Progenitor cell of endocrine pancreas (in vitro differentiated cells): ENCODE data around the gene MADCAM1. TPM values are rescaled to one million over a fixed set of nuclear protein-coding genes. Genes with fewer than 3 reads are reported as not detected.
A peak's percentile ranks its signal among the peaks of the same experiment; 100 is the strongest.

Experiments used
- DNase-seq: peaks from one replicate; pipeline ENCODE4 v3.0.0; 2021; ENCODE audit warnings: low spot score; ENCODE audit not compliant: unreplicated experiment
- H3K27ac Mint-ChIP-seq: 2 replicates; pipeline ENCODE4 v1.8.0; 2021; ENCODE audit warnings: mild to moderate bottlenecking, moderate library complexity, mixed read lengths
- H3K27me3 Mint-ChIP-seq: 2 replicates; pipeline ENCODE4 v1.8.0; 2021; ENCODE audit warnings: mixed read lengths
- H3K36me3 Mint-ChIP-seq: 2 replicates; pipeline ENCODE4 v1.8.0; 2022; ENCODE audit warnings: mixed read lengths; ENCODE audit not compliant: insufficient read depth
- H3K4me1 Mint-ChIP-seq: 2 replicates; pipeline ENCODE4 v1.8.0; 2021; ENCODE audit warnings: low read depth, mixed read lengths
- H3K4me3 Mint-ChIP-seq: 2 replicates; pipeline ENCODE4 v1.8.0; 2021; ENCODE audit warnings: low read depth, mild to moderate bottlenecking, moderate library complexity, mixed read lengths
- H3K9me3 Mint-ChIP-seq: 2 replicates; pipeline ENCODE4 v1.8.0; 2021; ENCODE audit warnings: low read depth, mixed read lengths
- total RNA-seq: library from RNA; stranded (reverse); gene quantifications from 2 replicates; pipeline ENCODE4 v1.2.1, GENCODE V29; 2021
- TF ChIP-seq, protein P1 (sequence below): fragments of 200-600 bp; sonication (generic); IDR thresholded peaks from one replicate; pipeline ENCODE4 v1.5.0; 2021; ENCODE audit warnings: antibody characterized with exemption, mild to moderate bottlenecking; ENCODE audit not compliant: unreplicated experiment

The MADCAM1 gene
- total RNA-seq, 1 donor from 2014 or later: 0.77 TPM

DNA sequence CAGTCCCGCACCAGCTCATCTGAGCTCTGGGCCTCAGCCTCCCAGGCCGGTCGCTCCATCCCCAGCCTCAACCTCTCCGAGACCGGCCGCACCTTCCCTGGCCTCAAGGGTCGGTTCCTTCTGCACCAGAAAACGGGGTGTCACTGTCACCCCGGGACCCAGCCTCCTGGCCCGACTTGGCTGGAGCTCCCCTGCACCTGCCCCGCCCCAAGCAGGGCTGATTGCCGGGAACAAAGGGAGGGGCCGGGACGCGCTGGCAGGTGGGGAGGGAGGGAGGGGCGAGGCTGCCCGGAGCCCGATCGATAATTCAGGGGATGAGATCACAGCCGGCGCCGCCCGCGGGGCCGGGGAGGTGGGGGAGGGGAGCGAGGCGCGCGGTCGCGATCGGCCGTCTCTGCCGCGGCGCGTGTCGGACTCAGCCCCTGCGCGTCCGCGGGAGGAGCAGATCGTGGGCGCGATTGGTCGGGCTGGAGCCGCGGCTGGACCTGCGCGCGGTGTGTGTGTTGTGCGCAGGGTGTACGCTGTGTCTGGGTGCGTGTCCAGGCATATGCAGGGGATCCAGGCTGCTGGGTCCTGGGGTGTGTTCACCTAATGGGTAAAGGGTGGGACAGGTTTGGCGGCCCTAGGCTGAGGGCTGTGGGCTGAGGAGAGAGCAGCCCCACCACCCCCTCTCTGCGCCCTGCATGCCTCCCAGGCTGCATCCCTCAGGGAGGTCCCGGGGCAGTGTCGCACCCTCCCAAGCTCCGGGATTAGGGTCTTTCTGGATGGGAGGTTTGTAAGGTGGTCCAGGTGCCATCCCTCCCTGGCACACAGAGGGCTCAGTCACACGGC, 34.4 kb upstream of the MADCAM1 start:
- Mint-ChIP-seq H3K36me3 (peaks cover 6% of the 10 kb centered on the region), H3K27me3 (peaks cover 3% of the 10 kb centered on the region), H3K4me3 (peak overlapping the region; percentile 81), H3K4me1 (peaks cover 4% of the 10 kb centered on the region), H3K9me3 (no peaks in the 10 kb centered on the region), H3K27ac (peak overlapping the region; percentile 97)
- peak; percentile 79 for DNase-seq
- TF ChIP-seq, protein P1, sequence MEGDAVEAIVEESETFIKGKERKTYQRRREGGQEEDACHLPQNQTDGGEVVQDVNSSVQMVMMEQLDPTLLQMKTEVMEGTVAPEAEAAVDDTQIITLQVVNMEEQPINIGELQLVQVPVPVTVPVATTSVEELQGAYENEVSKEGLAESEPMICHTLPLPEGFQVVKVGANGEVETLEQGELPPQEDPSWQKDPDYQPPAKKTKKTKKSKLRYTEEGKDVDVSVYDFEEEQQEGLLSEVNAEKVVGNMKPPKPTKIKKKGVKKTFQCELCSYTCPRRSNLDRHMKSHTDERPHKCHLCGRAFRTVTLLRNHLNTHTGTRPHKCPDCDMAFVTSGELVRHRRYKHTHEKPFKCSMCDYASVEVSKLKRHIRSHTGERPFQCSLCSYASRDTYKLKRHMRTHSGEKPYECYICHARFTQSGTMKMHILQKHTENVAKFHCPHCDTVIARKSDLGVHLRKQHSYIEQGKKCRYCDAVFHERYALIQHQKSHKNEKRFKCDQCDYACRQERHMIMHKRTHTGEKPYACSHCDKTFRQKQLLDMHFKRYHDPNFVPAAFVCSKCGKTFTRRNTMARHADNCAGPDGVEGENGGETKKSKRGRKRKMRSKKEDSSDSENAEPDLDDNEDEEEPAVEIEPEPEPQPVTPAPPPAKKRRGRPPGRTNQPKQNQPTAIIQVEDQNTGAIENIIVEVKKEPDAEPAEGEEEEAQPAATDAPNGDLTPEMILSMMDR: no peak

DNA sequence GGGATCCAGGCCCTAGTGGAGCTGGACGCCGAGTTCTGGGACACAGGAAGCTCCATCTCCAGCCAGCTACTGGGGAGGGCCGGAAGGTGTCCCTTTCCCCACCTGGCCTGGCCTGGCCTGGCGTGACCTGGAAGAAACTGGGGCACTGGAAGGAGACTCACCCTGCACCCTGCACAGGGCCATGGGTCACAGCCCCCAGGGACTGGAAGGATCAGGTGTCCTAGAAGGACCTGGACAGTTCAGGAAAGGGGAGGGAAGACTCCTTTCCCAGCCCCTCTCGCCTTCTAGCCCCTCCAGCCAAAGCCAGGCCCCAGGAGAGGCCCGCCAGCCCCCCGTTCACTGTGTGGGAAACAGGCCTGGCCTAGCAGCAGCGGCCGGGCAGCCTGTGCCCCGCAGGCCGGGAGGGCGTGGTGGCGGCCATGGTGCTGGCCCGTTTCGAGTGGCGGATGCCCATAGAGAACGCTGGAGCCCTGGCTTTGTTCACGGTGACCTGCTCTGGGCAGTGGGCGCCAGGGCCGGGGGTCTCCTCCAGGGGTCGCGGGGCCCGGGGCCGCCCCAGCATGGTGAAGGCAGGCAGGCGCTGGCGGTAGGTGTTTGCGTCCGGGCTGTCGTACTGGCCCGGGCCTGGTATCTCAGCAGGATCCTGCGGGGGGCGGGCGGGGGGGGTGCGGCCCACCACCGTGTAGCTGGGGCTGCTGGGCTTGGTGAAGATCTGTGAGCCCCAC, 32.6 kb upstream of the MADCAM1 start:
- no peak for DNase-seq
- peak overlapping the region; percentile 29 for H3K4me3 Mint-ChIP-seq
- H3K27ac Mint-ChIP-seq: no peak overlapping the region
- peaks cover 7% of the 10 kb centered on the region for H3K27me3 Mint-ChIP-seq
- H3K36me3 Mint-ChIP-seq: no peaks in the 10 kb centered on the region
- no peaks in the 10 kb centered on the region for H3K9me3 Mint-ChIP-seq
- TF ChIP-seq, protein P1: no peak
- peaks cover 3% of the 10 kb centered on the region for H3K4me1 Mint-ChIP-seq

DNA sequence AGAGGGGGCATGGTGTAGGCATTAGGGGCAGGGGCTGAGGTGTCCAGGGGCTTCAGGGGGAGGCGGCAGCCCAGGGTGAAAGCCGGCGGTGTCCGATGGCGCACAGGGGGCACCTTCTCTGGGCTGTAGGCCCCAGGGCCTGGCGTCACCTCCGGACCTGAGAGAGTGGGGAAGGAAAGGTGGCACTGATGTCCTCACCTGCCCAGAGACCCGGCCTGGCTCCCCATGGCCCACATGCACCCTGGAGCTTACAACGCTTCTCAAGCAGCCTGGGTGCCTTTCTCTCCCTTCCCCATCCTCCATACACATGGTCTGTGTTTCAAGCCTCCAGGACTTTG, 32.1 kb upstream of the MADCAM1 start:
- DNase-seq: no peak
- peaks cover 10% of the 10 kb centered on the region for H3K27me3 Mint-ChIP-seq
- TF ChIP-seq, protein P1: no peak
- no peaks in the 10 kb centered on the region for H3K9me3 Mint-ChIP-seq
- H3K36me3 Mint-ChIP-seq: no peaks in the 10 kb centered on the region
- peaks cover 3% of the 10 kb centered on the region for H3K4me1 Mint-ChIP-seq
- H3K27ac Mint-ChIP-seq: no peak overlapping the region
- no peak overlapping the region for H3K4me3 Mint-ChIP-seq

DNA sequence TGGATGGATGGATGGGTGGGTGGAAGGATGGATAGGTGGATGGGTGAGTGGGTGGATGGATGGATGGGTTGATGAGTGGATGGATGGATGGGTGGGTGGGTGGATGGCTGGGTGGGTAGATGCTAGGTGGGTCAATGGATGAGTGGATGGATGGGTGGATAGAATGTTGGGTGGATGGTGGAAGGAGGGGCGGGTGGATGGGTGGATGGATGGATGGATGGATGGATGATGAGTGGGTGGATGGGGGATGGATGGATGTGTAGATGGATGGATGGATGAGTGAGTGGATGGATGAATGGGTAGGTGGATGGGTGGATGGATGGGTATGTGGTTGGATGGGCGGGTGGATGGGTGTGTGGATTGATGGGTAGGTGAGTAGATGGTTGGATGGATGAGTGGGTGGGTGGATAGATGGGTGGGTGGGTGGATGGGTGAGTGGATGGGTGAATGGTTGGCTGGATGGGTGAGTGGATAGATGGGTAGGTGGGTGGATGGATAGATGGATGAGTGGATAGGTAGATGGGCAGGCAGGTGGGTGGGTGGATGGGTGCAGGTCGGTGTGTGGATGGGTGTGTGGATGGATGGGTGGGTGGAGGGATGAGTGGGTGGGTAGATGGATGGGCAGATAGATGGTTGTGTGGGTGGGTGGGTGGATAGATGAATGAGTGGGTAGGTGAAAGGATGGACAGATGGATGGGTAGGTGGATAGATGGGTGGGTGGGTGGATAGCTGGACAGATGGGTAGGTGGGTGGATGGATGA, 31.1 kb upstream of the MADCAM1 start:
- no peak overlapping the region for H3K4me3 Mint-ChIP-seq
- H3K9me3 Mint-ChIP-seq: no peaks in the 10 kb centered on the region
- H3K27ac Mint-ChIP-seq: no peak overlapping the region
- H3K4me1 Mint-ChIP-seq: no peaks in the 10 kb centered on the region
- no peaks in the 10 kb centered on the region for H3K36me3 Mint-ChIP-seq
- H3K27me3 Mint-ChIP-seq: peaks cover 10% of the 10 kb centered on the region
- no peak for DNase-seq
- TF ChIP-seq, protein P1: no peak

DNA sequence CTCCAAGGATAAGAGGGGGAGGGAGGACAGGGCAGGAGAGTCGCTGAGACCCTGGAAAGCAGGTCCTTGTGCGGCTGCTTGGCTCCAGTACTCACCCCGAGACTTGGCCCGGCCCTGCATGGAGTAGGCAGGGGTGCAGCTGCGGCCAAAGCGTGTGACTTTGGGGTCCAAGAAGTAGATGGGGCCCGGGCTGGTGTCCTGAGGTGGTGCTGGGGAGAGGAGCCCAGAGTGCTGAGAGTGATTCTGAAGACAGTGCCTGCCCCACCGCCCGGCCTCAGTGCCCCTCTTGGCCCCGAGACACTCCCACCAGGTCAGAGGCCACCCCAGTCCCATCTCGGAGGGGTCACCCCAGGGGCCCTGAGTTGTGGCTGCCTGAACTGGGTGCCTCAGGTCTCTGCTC, 28.7 kb upstream of the MADCAM1 start:
- H3K4me1 Mint-ChIP-seq: no peaks in the 10 kb centered on the region
- no peaks in the 10 kb centered on the region for H3K36me3 Mint-ChIP-seq
- H3K4me3 Mint-ChIP-seq: no peak overlapping the region
- no peaks in the 10 kb centered on the region for H3K9me3 Mint-ChIP-seq
- DNase-seq: no peak
- H3K27me3 Mint-ChIP-seq: peaks cover 10% of the 10 kb centered on the region
- TF ChIP-seq, protein P1: no peak
- no peak overlapping the region for H3K27ac Mint-ChIP-seq
